A549 treated with AZD2906 at 1 μM for 4 hours (cell line): ENCODE measurements around the gene CLDN24. TPM values are rescaled to one million over a fixed set of nuclear protein-coding genes. Genes with fewer than 3 reads are reported as not detected.

Experiments
- total RNA-seq: library from RNA; stranded (reverse); fragments of 200-300 nt; extraction: Qiagen RNA extraction; gene quantifications from 5 replicates; pipeline ENCODE4 v1.2.3, GENCODE V29; 2022

CLDN24 gene
- not detected in 5 replicates for total RNA-seq

DNA sequence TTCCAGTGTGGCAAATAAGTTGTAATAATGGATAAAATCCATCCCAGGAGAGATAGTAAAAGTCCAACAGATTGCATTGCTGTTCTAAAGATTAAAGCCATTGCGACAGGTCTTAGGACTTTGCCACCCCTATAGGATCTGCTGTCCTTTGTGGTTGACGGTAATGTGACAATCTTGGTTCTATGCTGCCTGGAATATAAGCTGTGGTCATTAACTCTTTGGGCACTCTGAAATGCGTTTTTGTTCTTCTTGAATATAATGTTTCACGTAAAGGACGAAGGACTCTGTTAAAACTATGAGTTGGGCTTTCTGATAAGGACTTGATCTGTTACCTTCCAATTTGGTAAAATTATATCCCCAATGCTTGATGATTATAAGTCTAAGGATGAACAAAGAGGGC, at the start of gene CLDN24:
Gene CLDN24 (minus strand): TSS at position 101 of the 400 bp plus-strand sequence. CDS start 0 bp downstream, at position 101.

DNA sequence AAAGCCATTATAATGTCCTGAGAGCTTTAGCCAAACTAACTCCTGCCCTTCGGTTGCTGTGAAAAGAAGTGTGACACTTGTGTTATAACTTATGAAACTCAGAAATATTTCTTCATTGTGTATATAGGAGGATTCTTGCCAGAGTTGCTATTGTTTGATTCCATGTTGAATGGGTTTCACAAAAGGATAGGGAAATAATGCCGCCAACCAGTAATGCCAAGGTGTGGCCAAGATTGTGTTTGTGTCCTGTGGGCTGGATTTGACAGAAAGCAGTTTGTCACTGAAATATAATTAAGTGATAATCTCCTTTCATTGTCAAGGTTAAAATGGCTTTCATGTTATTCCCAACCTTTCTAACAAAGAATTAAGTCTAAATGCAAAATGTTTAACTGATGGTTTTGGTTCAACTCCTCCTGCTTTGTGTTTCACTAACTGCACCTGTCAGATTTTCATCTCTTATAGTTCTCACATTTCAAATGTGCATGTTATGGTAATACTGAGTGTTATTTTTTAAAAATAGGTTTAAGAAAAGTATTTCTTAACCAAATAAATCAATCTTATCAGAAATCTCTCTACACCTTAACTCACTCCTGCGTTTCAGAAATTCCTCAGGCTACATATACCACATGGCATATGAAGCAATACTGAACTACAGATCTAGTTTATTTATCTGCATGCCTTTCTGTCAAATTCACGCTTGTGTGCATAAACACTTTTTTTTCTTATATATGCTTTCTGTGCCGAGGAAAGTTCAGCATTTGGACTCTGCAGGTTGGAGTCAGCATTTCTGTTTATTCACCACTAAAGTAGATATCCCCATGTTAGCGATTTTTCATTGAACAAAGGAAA, 1.8 kb downstream of the CLDN24 start, which contains the start of gene CLDN22:
Gene CLDN22 (minus strand): TSS at position 66 of the 849 bp plus-strand sequence. CDS start 58 bp downstream, at position 8.

Other genes starting within 250 kb of the CLDN24 start
- gene WWC2, start 223.2 kb downstream of the CLDN24 start, total RNA-seq: 13.3 to 18.2 TPM (median 15.7 TPM) in 5 replicates
- not detected in 5 replicates for gene CLDN22, start 2.1 kb downstream of the CLDN24 start, total RNA-seq
- 9.5 to 10.1 TPM (median 10.1 TPM) in 5 replicates for gene CDKN2AIP, start 122.2 kb upstream of the CLDN24 start, total RNA-seq
- gene ING2, start 182.6 kb upstream of the CLDN24 start, total RNA-seq: 8.8 to 10.5 TPM (median 9.4 TPM) in 5 replicates